ENCODE measurements around the gene PTGDS. TPM values are rescaled to one million over a fixed set of nuclear protein-coding genes. Genes with fewer than 3 reads are reported as not detected.

Gene PTGDS
- total RNA-seq, 1 experiment from 2014 or later = 3.6 TPM

GRCh38 chr9:137011156-137011555 is 33.9 kb downstream of the PTGDS start:
- Histone ChIP-seq H3K56ac (ENCODE audit: insufficient read length, low read depth, low read length) (no peak overlapping the region), H4K8ac (replicated peaks; ENCODE audit: insufficient read length, low read depth, low read length) (no peak overlapping the region), H3K23ac (ENCODE audit: insufficient read length, low read depth, low read length) (no peak overlapping the region), H2BK120ac (ENCODE audit: low read depth, low read length, poor library complexity, severe bottlenecking) (no peak overlapping the region), H2BK12ac (ENCODE audit: insufficient read length, low read depth, low read length) (no peak overlapping the region), H3K4me2 (ENCODE audit: insufficient read depth, insufficient read length, low read length) (no peak overlapping the region), H3K27me3 (ENCODE audit: insufficient read depth, low read length) (no peaks in the 10 kb centered on the region), H3K18ac (ENCODE audit: insufficient read length, low read depth, low read length) (no peak overlapping the region), H3K79me2 (ENCODE audit: insufficient read depth, low read length) (no peaks in the 10 kb centered on the region), H3K9ac (ENCODE audit: extremely low read depth, insufficient read length, low read length) (no peak overlapping the region), H3K27ac (ENCODE audit: insufficient read length, low read depth, low read length) (no peak overlapping the region), H2AFZ (ENCODE audit: low read length) (no peak overlapping the region), H3K9me3 (ENCODE audit: control insufficient read depth, low read depth, low read length) (no peaks in the 10 kb centered on the region), H3K23me2 (ENCODE audit: insufficient read length, low read depth, low read length, poor library complexity, severe bottlenecking) (no peaks in the 10 kb centered on the region), H3T11ph (ENCODE audit: low read length) (no peak overlapping the region), H2BK15ac (ENCODE audit: low read depth, low read length) (no peak overlapping the region), H2BK5ac (ENCODE audit: insufficient read length, low read length) (no peak overlapping the region), H3K4me1 (ENCODE audit: insufficient read depth, low read length) (no peaks in the 10 kb centered on the region), H2BK20ac (ENCODE audit: low read depth, low read length, poor library complexity, severe bottlenecking) (no peak overlapping the region), H2AK5ac (ENCODE audit: insufficient read length, low read length) (no peak overlapping the region), H3K4ac (ENCODE audit: low read depth, low read length) (no peak overlapping the region), H4K91ac (ENCODE audit: insufficient read length, low read depth, low read length) (no peak overlapping the region), H4K5ac (ENCODE audit: insufficient read length, low read depth, low read length) (no peak overlapping the region), H3K79me1 (ENCODE audit: insufficient read depth, low read depth, low read length, poor library complexity, severe bottlenecking) (no peaks in the 10 kb centered on the region), H4K20me1 (ENCODE audit: control insufficient read depth, insufficient read depth, insufficient read length) (peaks cover 2% of the 10 kb centered on the region), H3K14ac (ENCODE audit: insufficient read depth, low read length) (no peak overlapping the region)
- no peaks in the 10 kb centered on the region for H3K4me1 Mint-ChIP-seq
- H3K27ac Mint-ChIP-seq = no peak overlapping the region
- peaks cover 1 to 2% of the 10 kb centered on the region in 2 experiments; a peak in 1 of 5 replicates for H3K9me3 Mint-ChIP-seq
- peaks cover 0 to 5% (median 5%) of the 10 kb centered on the region in 3 experiments; a peak in 3 of 7 replicates for H3K36me3 Mint-ChIP-seq (ENCODE audit: insufficient read depth in 1 of 3, low read depth in 3 of 3)
- TF ChIP-seq CTCF (conservative IDR thresholded peaks at IDR 0.05) = no peak
- DNase-seq = no peak
- no peak overlapping the region for H3K4me3 Mint-ChIP-seq
- WGBS (ENCODE audit: extremely low coverage, insufficient read length, low lambda C conversion rate) = no CpG with 5 or more reads among the region's 24 CpGs
- no peaks in the 10 kb centered on the region; the same call in 1 of the 2 replicates for H3K27me3 Mint-ChIP-seq (ENCODE audit: low read depth)
